Measurements from ENCODE around the gene ADAMTS7. TPM values are rescaled to one million over a fixed set of nuclear protein-coding genes. Genes with fewer than 3 reads are reported as not detected.
"Not testable (repeated sequence)": the region's sequence is repeated elsewhere in the genome, so short reads cannot be mapped to it uniquely, and the experiment has no call there.

ADAMTS7 gene
- total RNA-seq, 4 donors from 2014 or later = 0.95 to 4.8 (median 1.7) TPM

GRCh38 chr15:78766041-78766440, 45.2 kb downstream of the ADAMTS7 start:
- peaks cover 0 to 3% (median 0%) of the 10 kb centered on the region in 4 donors for H3K4me1 ChIP-seq
- 87% methylated on average over 6 of the region's 6 CpGs; no CpG with 5 or more reads in 1 of the 2 donors for WGBS, 2 donors (ENCODE audit: low coverage in 1 of 2)
- no peak for TF ChIP-seq POLR2A (IDR thresholded peaks at IDR 0.05)
- TF ChIP-seq, protein P1, sequence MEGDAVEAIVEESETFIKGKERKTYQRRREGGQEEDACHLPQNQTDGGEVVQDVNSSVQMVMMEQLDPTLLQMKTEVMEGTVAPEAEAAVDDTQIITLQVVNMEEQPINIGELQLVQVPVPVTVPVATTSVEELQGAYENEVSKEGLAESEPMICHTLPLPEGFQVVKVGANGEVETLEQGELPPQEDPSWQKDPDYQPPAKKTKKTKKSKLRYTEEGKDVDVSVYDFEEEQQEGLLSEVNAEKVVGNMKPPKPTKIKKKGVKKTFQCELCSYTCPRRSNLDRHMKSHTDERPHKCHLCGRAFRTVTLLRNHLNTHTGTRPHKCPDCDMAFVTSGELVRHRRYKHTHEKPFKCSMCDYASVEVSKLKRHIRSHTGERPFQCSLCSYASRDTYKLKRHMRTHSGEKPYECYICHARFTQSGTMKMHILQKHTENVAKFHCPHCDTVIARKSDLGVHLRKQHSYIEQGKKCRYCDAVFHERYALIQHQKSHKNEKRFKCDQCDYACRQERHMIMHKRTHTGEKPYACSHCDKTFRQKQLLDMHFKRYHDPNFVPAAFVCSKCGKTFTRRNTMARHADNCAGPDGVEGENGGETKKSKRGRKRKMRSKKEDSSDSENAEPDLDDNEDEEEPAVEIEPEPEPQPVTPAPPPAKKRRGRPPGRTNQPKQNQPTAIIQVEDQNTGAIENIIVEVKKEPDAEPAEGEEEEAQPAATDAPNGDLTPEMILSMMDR (IDR thresholded peaks at IDR 0.05) = no peak
- DNase-seq = no peak
- H3K27me3 ChIP-seq = no peaks in the 10 kb centered on the region
- in situ Hi-C loops (cut with MboI; ENCODE audit: low pct_ligation_motif_present in 1 of 4, low pct_unique_long_range_greater_than_20kb in 1 of 4, low sequenced_read_pairs in 3 of 4) = no loop called here
- H3K36me3 ChIP-seq = no peaks in the 10 kb centered on the region
- H3K27ac ChIP-seq = no peak overlapping the region
- no peaks in the 10 kb centered on the region for H3K9me3 ChIP-seq
- no peak overlapping the region for H3K4me3 ChIP-seq
- intact Hi-C loops (cut with DNase I; ENCODE audit: low total_unique reads) = loop anchor here (10.0 kb wide), 1 partner anchor 119 kb away; no protein-coding TSS in a partner anchor

GRCh38 chr15:78765154-78765860, 46.0 kb downstream of the ADAMTS7 start:
- H3K4me1 ChIP-seq; H3K36me3 ChIP-seq; H3K4me3 ChIP-seq; H3K27me3 ChIP-seq; in situ Hi-C loops (cut with MboI; ENCODE audit: low pct_ligation_motif_present in 1 of 4, low pct_unique_long_range_greater_than_20kb in 1 of 4, low sequenced_read_pairs in 3 of 4); H3K27ac ChIP-seq; H3K9me3 ChIP-seq; DNase-seq: not testable (repeated sequence)
- WGBS, 2 donors (ENCODE audit: low coverage in 1 of 2) = 82% methylated on average over 12 of the region's 18 CpGs; no CpG with 5 or more reads in 1 of the 2 donors
- intact Hi-C loops (cut with DNase I; ENCODE audit: low total_unique reads) = loop anchor here (10.0 kb wide), 1 partner anchor 119 kb away; no protein-coding TSS in a partner anchor

GRCh38 chr15:78764340-78765153, 46.7 kb downstream of the ADAMTS7 start:
- H3K4me1 ChIP-seq = peaks cover 1 to 11% (median 3%) of the 10 kb centered on the region in 4 donors
- H3K9me3 ChIP-seq; DNase-seq; H3K27me3 ChIP-seq; in situ Hi-C loops (cut with MboI; ENCODE audit: low pct_ligation_motif_present in 1 of 4, low pct_unique_long_range_greater_than_20kb in 1 of 4, low sequenced_read_pairs in 3 of 4); H3K4me3 ChIP-seq; H3K27ac ChIP-seq; H3K36me3 ChIP-seq: not testable (repeated sequence)
- 54 to 72% methylated on average over 2 to 20 of the region's 28 CpGs for WGBS, 2 donors (ENCODE audit: low coverage in 1 of 2)
- intact Hi-C loops (cut with DNase I; ENCODE audit: low total_unique reads) = loop anchor here (10.0 kb wide), 1 partner anchor 120 kb away; no protein-coding TSS in a partner anchor

DNA sequence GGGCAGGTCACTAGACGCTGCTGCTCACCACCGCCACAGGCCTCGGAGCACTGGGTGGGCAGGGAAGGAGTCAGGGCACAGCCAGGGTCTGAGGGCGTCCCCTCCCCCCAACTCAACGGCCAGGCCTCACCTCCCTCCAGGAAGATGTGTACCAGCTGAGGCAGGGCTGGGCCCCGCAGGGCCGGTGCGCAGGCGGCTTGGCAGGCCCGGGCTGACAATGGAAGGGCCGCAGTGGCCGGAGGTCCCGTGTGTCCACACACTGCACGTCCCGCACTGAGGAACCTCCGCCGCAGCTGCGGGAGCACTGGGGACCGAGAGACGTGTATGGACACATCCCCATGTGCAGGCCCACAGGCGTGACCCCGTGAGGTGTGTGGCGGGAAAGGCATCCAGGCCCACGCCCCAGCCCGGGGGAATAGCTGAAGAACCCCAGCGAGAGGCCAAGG, 47.4 kb downstream of the ADAMTS7 start:
- Histone ChIP-seq H3K27me3 (no peaks in the 10 kb centered on the region), H3K4me3 (no peak overlapping the region), H3K9me3 (no peaks in the 10 kb centered on the region), H3K4me1 (peaks cover 3 to 14% (median 5%) of the 10 kb centered on the region in 4 donors), H3K36me3 (no peaks in the 10 kb centered on the region), H3K27ac (no peak overlapping the region)
- WGBS, 2 donors (ENCODE audit: low coverage in 1 of 2) = 89% methylated on average over 19 of the region's 26 CpGs; no CpG with 5 or more reads in 1 of the 2 donors
- DNase-seq = no peak
- TF ChIP-seq POLR2A (IDR thresholded peaks at IDR 0.05) (no peak), EP300 (IDR thresholded peaks at IDR 0.05; ENCODE audit: low read depth) (no peak), POLR2AphosphoS5 (IDR thresholded peaks at IDR 0.05) (no peak)
- TF ChIP-seq, protein P1 (IDR thresholded peaks at IDR 0.05) = no peak
- in situ Hi-C loops (cut with MboI; ENCODE audit: low pct_ligation_motif_present in 1 of 4, low pct_unique_long_range_greater_than_20kb in 1 of 4, low sequenced_read_pairs in 3 of 4) (no loop called here), intact Hi-C loops (cut with DNase I; ENCODE audit: low total_unique reads) (loop anchor here (10.0 kb wide), 1 partner anchor 121 kb away; no protein-coding TSS in a partner anchor)
